ENCODE data around the gene ZNHIT2.

ZNHIT2 gene

GRCh38 chr11:65083134-65083833 lies 34.2 kb downstream of the ZNHIT2 start:
- Histone ChIP-seq H3K4me3 (ENCODE audit: low read length) (peak overlapping the region; percentile 97), H3K36me3 (replicated peaks; ENCODE audit: low read depth, low read length) (peaks cover 58% of the 10 kb centered on the region), H3K9ac (ENCODE audit: low read length) (peak overlapping the region; percentile 97), H2AFZ (ENCODE audit: low read depth, low read length) (peak overlapping the region; percentile 65), H3K9me3 (ENCODE audit: insufficient read depth, low read length) (no peaks in the 10 kb centered on the region), H3K4me2 (ENCODE audit: low read length) (peak overlapping the region; percentile 92), H4K20me1 (ENCODE audit: insufficient read depth, low read length) (peaks cover 7% of the 10 kb centered on the region; the same call in 1 of the 2 replicates), H3K27ac (ENCODE audit: low read length) (peak overlapping the region; percentile 74), H3K79me2 (ENCODE audit: low read length) (peaks cover 68% of the 10 kb centered on the region), H3K4me1 (ENCODE audit: low read length) (peaks cover 26% of the 10 kb centered on the region), H3K27me3 (ENCODE audit: low read depth, low read length) (no peaks in the 10 kb centered on the region)
- TF ChIP-seq EZH2phosphoT487 (IDR thresholded peaks at IDR 0.05; ENCODE audit: low read depth), result no peak

GRCh38 chr11:65078786-65079342 lies 38.6 kb downstream of the ZNHIT2 start:
- Histone ChIP-seq H3K4me2 (ENCODE audit: low read length) (0 out of 2 replicates have a peak overlapping the region, but pooled peaks have one; percentile 22), H3K79me2 (ENCODE audit: low read length) (peaks cover 63% of the 10 kb centered on the region), H3K27me3 (ENCODE audit: low read depth, low read length) (no peaks in the 10 kb centered on the region), H3K36me3 (replicated peaks; ENCODE audit: low read depth, low read length) (peaks cover 59% of the 10 kb centered on the region), H3K27ac (ENCODE audit: low read length) (peak overlapping the region; percentile 33), H3K9me3 (ENCODE audit: insufficient read depth, low read length) (no peaks in the 10 kb centered on the region), H4K20me1 (ENCODE audit: insufficient read depth, low read length) (peaks cover 8% of the 10 kb centered on the region; the same call in 1 of the 2 replicates), H3K4me3 (ENCODE audit: low read length) (no peak overlapping the region), H3K4me1 (ENCODE audit: low read length) (peaks cover 20% of the 10 kb centered on the region), H2AFZ (ENCODE audit: low read depth, low read length) (no peak overlapping the region), H3K9ac (ENCODE audit: low read length) (no peak overlapping the region)
- TF ChIP-seq CTCF (IDR thresholded peaks at IDR 0.05; ENCODE audit: low read depth, low read length), result no peak
- no peak for TF ChIP-seq EZH2phosphoT487 (IDR thresholded peaks at IDR 0.05; ENCODE audit: low read depth)

GRCh38 chr11:65078151-65078550 lies 39.4 kb downstream of the ZNHIT2 start:
- Histone ChIP-seq H3K79me2 (ENCODE audit: low read length) (peaks cover 56% of the 10 kb centered on the region), H4K20me1 (ENCODE audit: insufficient read depth, low read length) (peaks cover 8% of the 10 kb centered on the region; the same call in 1 of the 2 replicates), H3K9me3 (ENCODE audit: insufficient read depth, low read length) (no peaks in the 10 kb centered on the region), H3K36me3 (replicated peaks; ENCODE audit: low read depth, low read length) (peaks cover 57% of the 10 kb centered on the region), H3K27ac (ENCODE audit: low read length) (peak overlapping the region; percentile 33), H3K4me1 (ENCODE audit: low read length) (peaks cover 20% of the 10 kb centered on the region), H2AFZ (ENCODE audit: low read depth, low read length) (no peak overlapping the region), H3K4me2 (ENCODE audit: low read length) (0 out of 2 replicates have a peak overlapping the region, but pooled peaks have one; percentile 22), H3K4me3 (ENCODE audit: low read length) (no peak overlapping the region), H3K27me3 (ENCODE audit: low read depth, low read length) (no peaks in the 10 kb centered on the region), H3K9ac (ENCODE audit: low read length) (no peak overlapping the region)
- TF ChIP-seq CTCF (IDR thresholded peaks at IDR 0.05; ENCODE audit: low read depth, low read length) (peak; percentile 60), EZH2phosphoT487 (IDR thresholded peaks at IDR 0.05; ENCODE audit: low read depth) (no peak)

- peaks cover 49% of the 10 kb centered on the region for H3K79me2 ChIP-seq (ENCODE audit: low read length)
- H3K4me2 ChIP-seq (ENCODE audit: low read length), result no peak overlapping the region
Measured at GRCh38 chr11:65077451-65077850, 40.0 kb downstream of the ZNHIT2 start.

More at GRCh38 chr11:65077451-65077850, 40.0 kb downstream of the ZNHIT2 start:
- no peaks in the 10 kb centered on the region for H3K9me3 ChIP-seq (ENCODE audit: insufficient read depth, low read length)
- TF ChIP-seq EZH2phosphoT487 (IDR thresholded peaks at IDR 0.05; ENCODE audit: low read depth) (no peak), CTCF (IDR thresholded peaks at IDR 0.05; ENCODE audit: low read depth, low read length) (no peak)
- H2AFZ ChIP-seq (ENCODE audit: low read depth, low read length), result no peak overlapping the region
- H3K27ac ChIP-seq (ENCODE audit: low read length), result no peak overlapping the region
- peaks cover 51% of the 10 kb centered on the region for H3K36me3 ChIP-seq (replicated peaks; ENCODE audit: low read depth, low read length)
- H3K4me3 ChIP-seq (ENCODE audit: low read length), result no peak overlapping the region
- no peak overlapping the region for H3K9ac ChIP-seq (ENCODE audit: low read length)
- peaks cover 5% of the 10 kb centered on the region; the same call in 1 of the 2 replicates for H4K20me1 ChIP-seq (ENCODE audit: insufficient read depth, low read length)
- H3K27me3 ChIP-seq (ENCODE audit: low read depth, low read length), result no peaks in the 10 kb centered on the region
- peaks cover 14% of the 10 kb centered on the region for H3K4me1 ChIP-seq (ENCODE audit: low read length)
